CD4-positive, alpha-beta T cell treated with Interleukin-10 for 1 hour (primary cell): ENCODE measurements around the gene ERC1.

ENCODE experiments used
- DNase-seq: peaks from one replicate; pipeline ENCODE4 v3.0.0-alpha.2; 2020

ERC1 gene

DNA sequence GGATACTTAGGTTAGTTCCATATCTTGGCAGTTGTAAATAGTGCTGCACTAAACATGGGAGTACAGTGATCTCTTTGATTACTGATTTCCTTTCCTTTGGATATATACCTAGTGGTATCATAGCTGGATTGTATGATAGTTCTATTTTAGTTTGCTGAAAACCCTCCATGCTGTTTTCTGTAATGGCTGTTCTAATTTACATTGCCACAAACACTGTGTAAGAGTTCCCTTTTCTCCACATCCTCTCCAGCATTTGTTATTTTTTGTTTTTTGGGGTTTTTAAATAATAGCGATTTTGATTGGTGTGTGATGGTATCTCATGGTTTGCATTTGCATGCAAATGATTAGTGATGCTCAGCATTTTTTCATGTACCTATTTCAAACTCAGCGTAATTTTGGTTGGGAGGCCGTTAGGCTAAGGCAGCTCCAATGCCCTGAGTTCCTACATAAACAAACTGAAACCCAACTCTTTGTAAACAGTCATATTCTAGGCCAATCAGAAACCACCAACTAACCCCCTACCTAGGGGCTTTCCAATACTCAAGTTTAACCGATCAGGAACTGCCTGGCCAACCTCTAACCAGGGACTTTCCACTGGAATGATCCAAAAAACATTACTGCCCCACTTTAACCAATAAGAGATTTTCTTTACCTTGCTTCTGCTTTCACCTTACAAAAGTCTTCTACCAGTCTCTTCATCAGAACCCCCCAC, 431.7 kb downstream of the ERC1 start:
- peak; percentile 0 for DNase-seq

DNA sequence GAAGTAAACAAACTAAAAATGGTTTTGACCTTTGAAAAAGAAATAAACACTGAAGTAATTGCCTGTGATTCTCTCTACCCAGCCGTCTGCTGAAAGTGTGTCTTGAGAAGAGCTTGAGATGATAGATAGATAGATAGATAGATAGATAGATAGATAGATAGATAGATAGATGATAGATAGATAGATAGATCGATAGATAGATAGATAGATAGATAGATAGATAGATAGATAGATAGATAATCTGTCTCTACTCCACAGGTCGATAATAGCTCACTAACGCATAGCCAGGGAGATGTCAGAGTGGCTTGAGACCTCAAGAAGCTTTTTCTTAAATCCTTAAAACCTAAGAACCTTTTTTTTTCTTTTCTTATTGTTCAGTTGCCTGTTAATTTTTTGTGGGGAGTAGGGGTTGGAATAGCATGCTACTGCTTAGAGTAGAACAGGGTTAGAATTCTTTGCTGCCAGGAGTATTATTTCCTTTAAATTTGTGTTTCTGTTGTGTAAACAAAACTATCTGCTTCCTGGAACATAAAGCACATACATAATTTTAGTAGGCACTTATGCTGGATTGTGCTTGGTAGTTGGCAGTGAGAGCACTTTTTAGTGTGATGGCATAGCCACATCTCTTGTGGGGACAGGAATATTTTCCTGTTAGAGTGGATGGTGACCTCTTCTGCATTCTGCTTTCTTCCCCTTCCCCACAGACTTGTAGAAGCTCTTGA, 433.8 kb downstream of the ERC1 start:
- DNase-seq: no peak

DNA sequence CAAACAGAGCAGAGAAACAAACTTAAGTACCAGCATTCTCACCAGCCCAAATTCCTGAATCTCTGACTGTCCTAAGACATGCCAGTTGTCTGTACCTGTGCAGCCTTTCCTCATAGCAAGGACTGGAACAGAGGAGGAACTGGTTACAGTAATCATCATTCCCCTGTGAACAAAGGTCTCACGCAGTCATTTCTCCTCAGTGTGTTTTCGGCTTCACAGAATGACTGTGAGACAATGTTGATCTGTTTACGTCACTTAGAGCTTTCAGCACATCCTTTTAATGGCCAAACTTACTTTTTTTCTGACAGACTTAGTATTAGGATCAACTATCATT, 434.3 kb downstream of the ERC1 start:
- no peak for DNase-seq

DNA sequence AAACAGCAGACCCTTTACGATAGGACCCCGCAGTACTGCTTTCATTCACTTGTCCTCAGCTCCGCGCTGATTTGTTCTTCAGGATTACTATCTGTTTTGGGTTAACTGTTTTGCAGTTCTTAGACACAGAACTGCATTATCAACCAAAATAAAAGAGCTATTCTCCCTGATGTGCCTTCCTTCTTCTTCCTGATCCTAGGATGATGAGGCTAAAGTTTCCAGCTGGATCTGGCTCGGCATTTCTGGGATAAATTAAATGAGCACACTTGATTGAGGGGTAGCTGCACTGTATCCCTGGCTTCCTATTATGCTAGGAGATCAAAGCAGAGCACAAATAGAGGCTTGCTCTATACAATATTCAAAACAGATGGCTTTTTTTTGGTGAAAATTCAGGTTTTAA, 437.6 kb downstream of the ERC1 start:
- DNase-seq: no peak

DNA sequence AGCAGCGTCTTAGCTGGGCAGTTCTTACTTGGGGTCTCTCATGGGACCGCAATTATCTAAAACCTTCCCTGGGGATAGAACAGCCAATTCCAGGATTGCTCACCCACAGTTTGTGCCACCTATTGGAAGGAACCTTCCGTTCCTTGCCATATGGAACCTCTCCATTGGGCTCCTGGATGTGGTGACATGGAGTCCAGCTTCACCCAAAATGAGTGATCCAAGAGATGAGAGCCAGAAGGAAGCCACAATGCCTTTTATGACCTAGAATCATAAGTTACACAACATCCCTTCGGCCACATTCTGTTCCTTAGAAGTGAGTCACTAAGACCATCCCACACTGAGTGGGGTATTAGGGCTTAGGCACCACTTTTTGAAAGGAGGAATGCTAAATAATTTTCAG, 439.0 kb downstream of the ERC1 start:
- no peak for DNase-seq

DNA sequence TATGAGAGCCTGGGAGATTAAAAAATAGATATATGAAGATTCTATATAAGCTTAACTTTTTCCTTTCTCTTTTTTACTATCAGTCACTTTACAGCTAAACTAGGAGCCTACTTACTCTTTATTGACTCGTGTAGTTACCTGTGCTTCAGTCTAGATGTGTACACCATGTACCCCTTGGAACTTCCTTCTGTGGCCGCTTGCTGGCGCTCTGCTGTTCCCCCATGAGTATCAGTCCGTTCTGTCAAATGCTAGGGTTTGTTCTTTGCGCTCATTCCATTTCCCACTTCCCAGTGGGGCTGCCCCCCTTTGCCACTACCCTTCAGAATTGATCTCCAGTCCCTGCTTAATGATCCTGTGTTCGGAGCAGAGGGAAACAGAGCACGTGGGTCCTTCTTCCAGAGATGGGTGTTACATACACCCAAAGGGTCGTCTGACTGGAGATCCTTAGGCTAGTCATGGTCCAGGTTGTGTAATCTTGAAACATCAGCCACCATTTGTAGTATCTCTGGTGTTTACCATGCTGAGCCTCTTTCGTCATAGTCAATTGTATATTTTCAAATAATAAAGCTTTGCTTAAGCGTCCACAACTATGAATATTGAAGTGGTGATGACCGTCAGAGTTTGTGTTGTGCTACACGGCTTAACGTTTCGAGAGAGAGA, 443.4 kb downstream of the ERC1 start:
- no peak for DNase-seq

DNA sequence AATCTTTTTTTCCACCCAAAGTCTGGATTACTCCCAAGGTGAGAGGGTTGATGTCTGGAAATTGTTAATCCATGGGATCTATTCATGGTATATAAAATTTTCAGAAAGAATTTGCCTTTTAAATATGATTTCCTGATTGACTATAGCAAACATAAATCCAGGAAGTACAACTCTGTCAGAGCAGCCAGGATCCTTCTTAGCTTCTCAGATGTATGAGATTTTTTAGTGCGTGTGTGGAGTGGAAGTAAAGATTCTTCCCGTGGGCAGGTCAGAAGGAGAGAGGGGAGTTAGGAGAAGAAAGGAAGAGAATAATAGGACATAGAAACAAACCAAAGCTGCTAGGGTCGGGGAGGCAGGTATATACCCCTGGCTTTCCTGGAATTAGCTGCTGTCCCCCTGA, 444.0 kb downstream of the ERC1 start:
- DNase-seq: no peak

DNA sequence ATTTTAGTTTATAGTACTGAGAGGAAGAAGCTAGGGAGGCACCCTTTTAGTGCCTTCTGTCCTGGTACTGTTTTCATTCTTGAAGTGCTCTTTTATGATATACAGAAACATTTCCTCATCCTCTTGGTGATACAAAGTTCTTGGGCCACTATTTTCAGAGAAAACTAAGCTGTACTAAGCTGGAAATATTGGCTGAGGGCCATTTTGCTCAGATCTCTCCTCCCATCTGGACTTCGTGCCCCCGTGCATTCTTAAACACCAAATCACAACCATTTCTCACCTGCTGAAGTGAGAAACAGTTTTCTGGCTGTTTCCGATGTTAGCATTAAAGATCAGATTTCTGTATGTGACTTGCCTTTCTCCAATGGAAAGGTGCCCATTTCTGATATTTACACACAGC, 444.4 kb downstream of the ERC1 start:
- no peak for DNase-seq

DNA sequence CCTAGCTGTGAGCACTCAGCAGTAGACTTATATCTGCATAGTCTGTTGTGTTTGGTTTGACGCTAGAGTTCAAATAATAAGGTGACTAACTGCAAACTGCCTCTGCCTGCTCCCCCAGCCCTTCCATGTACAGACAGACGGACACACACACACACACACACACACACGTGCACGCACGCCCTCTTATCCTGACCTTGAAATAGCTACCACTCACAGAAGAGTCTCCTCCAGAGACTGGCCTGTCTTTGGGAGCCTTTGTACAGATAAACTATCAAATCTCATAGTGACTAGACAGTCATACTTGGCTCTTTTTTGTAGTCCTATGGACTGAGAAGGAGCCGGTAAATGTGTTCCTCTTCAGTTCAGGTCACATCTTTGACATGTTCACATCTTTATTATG, 445.0 kb downstream of the ERC1 start:
- DNase-seq: no peak

DNA sequence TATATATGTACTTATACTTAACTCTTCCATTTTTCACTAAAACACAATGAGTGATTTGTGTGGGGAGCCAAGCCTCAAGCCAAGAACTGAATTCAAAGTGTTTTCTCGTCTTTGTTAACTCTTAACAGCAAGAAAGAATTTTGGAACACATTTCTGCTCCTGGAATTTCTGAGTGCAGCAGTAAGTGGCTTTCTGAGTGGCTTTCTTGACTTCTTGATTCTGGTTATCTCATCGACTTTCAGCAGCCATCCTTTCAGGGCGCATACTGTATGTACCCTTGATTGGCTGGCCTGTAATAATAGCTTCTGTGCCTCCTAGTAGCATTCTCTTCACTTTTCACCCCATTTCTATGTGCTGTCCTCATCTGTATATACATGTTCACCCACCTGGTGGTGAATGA, 446.0 kb downstream of the ERC1 start:
- no peak for DNase-seq

DNA sequence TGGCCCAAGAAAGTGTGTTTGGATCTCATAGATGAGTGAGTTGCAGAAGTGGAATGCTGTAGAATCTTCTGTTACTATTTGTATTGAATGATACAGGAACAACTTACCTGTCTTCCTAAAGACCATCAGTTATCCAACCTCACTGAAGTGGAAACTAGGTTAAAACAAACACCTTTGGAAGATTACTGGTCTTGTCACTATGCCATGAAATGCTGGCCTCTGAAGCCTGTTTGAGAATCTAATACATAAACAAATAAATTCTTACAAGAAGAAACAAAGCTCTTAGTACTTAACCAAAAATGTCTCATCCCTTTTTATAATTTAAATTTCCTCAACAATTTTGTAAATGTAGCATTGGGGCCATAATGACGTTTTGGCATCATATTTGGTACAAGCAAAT, 448.2 kb downstream of the ERC1 start:
- no peak for DNase-seq

DNA sequence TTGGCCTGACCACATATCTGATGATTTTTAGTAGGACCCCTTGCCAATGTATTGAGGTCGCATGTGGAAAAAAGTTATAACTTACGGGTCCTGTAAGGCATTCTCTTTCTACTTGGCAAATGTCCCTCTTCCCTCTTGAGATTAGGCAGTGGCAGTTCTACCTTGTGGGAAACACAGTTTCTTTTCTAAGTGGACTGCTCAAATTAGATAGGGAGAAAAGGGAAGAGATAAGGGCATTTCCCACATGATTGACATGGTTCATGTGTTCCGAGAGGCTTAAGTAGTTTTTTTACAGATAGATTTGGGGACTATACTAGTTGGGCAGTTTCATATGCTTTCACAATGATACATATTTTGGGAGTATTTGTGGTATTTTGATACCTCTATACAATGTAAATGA, 448.7 kb downstream of the ERC1 start:
- no peak for DNase-seq

DNA sequence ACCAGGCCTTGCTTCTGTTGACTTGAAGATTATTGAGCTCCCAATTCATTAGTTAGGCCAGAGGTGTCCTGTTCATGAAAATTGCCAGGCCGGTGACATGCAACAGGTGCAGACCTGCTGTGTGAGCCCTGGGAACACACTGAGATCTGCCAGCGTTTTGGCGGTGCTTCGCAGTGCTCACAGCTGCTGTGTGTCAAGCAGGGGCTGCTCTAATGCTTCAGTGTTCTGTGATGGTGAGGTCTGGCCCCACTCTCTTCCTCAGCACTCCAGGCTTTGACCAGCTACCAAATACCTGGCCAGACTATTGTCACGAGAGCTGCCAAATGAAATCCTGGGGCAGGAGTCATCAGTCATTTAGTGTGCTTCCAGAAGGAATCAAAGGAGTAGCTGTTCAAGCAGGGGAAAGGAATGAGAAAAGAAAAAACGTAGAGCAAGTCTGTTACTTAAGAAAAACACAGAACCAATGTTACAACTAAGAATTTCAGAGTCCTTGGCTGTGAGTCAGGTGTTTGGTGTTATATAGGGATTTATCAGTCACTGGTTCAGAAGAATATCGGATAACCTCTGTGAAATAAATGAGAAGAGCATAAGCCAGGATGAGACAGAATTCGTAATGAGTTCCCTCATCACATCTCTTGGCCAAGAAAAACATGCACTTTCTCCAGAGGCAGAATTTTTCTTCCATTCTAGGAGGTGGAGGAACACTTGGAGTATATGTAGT, 452.6 kb downstream of the ERC1 start:
- no peak for DNase-seq

DNA sequence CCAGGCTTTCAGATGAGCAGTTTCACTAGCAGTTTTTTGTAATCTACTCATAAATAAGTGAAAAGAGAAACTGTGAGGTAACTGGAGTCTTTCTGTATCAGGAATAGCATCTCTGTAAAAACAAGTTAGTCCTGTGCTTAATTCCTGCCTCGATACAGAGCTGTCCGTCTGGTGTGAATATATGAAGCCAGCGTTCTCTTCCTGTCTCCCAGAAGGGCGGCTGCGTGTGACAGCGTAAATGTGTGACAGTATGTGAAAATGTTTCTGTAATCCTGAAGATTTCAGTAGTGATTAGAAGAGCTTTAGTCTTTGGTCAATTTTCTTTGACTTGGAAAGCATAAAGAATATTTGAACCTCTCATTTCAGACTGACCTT, 453.1 kb downstream of the ERC1 start:
- DNase-seq: no peak

DNA sequence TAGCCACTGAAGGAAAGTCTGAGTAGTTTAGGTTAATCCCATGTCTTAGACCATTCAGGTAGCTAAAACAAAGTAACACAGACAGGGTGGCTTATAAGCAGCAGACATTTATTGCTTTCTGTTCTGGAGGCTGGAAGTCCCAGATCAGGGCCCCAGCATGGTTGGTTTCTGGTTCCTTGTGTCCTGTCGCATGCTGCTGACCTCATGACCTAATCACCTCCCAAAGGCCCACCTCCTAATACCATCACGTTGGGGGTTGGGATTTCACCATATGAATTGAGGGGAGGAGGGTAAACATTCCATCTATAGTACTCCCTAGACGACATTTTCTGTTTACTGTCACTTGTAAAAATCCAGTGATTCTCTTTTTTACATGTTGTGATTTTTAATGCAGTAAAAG, 454.8 kb downstream of the ERC1 start:
- no peak for DNase-seq

DNA sequence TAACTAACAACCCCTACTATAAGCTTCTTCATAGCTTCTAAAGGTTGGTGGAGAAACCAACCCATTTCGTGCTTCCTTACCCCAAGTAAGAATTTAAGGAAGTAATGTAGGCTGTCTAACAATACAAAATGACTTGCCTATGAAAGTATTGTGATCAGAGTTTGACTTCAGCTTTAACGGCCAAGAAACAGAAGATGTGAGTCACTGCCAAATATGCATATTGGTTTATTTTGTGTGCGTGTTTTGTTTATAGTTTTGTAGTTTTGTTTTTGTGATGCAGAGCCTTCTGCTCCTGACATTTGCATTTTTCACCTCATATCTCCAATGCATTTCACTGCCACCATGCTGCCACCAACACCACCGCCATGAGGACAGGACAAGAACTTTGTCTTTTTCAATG, 457.3 kb downstream of the ERC1 start:
- no peak for DNase-seq

DNA sequence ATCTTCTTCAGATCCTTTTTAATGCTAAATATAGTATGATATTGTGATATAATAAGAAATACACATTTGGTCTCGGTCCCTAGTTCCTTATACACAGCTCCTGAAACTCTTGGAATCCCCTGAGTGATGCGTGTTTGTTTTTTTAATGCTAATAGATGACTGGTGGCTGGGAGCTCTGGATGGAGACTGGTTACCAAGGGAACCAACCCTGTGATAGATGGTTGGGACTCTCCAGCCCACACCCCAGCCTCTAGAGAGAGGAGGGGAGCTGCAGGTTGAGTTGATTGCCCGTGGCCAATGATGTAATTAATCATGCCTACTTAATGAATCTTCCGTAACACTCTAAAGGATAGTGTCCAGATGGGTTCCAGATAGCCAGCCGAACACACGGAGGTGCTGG, 462.8 kb downstream of the ERC1 start:
- DNase-seq: no peak

DNA sequence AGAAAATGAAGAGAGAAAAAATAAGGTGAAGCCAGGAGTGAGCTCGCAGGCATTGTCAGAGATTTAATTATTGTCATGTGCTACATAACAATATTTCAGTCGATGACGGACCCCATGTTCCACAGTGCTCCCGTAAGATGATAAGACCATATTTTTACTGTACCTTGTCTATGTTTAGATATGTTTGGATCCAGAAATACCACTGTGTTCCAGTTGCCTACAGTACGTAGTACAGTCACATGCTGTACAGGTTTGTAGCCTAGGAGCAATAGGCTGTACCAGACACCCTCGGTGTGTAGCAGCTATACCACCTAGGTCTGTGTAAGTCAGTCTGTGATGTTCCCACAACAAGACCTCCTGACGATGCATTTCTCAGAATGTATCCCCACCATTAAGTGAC, 465.9 kb downstream of the ERC1 start:
- no peak for DNase-seq

DNA sequence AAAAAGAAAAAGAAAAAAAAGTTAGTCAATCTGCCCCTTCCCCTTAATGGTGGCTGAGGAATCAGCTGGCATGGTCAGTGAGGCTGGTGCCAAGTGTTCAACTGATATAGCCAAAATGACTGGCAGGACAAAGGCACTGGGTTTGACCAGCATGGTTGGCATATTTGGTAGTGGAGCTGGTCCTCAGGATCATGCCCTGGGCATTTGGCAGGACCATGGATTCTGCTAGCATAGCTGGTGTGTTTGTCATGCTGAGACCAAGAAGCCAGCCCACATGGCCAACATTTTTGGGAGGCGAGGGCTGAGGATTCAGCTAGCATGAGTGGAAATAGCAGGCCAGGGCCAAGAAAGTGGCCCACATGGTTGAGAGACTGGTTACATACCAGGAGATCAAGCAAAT, 466.9 kb downstream of the ERC1 start:
- no peak for DNase-seq

DNA sequence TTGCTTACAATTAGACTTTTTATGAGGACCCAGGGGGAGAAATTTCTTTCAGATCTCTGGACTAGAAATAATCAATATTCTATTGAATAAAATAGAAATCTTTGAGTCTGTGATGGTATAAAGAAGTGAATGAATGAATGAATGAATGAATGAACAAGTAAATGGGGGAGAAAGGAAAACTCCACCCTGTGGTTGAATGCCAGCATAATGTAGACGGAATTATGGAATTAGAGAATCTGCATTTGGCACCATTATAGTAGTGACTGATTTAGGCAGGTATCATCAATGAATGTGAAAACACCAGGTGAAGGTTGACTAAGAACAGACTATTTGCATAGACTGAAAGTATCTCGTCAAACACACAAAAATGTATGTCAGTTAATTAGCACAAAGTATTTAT, 468.3 kb downstream of the ERC1 start:
- DNase-seq: no peak

DNA sequence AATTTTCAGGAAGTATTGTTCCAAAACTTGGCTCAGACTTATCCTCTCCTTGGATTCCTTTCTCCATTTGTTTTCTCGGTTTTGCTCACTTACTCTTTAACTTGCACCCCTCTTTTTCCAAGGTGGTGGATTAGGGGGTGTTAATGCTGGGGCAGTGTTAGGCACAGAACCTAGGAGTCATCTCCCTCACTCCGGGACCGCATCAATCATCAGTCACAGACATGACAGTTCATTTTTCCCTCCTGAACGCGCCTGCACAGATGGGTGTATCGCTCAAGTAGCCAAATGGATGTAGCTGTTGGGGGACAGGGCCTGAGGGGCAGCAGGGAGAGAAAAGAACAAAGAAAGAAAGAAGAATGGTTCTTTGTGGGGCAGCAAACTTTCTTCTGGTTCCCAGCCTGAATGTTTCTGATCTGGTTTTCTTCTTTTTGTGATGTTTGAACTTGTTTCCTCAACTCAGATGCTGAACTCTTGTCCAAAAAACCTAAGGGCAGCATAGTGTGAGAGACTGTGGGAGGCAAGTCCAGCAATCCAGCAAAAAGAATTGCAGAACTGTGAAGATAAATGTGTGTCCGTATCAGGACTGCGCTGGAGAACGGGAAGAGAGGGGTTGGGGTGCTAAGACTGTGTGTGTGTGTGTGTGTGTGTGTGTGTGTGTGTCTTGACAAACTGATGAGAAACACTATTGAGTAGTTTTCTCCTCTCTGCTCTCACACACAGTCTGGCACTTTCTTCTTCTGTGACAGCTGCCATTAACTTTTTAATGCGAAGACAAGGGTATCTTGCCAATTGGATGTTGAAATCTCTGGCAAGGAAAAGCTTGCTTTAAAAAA, 472.3 kb downstream of the ERC1 start:
- no peak for DNase-seq

DNA sequence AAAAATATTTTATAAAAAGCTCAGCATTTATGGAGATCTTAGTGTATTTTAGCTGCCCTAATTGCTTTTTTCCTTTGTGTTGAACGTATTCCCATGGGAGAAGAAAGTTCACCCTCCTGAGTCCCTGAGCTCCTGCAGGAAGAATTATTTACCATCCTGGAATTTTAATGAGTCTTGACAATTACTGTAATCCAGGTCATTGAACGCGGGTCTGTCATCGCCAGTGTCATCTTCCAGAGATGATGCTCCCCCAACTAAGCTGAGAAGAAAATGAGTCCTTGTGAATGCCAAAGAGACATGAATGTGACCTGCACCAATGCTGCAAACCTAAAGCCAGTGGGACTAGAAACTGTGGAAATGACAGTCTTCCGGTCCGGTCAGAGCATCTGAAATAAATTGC, 473.9 kb downstream of the ERC1 start:
- DNase-seq: no peak

DNA sequence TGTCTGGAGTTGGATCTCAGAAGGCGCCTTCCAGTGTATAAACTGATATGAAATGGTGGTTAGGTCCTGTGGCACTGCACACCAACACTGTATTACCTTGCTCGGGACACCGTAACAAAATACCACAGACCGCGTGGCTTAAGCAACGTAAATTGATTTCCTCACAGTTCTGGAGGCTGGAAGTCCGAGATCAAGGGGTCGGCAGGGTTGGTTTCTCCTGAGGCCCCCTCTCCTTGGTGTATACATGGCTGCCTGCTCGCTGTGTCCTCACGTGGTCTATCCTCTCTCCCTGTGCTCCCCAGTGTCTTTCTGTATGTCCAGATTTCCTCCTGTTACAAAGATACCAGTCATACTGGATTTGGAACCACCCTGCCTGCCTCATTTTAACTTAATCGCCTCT, 475.0 kb downstream of the ERC1 start:
- DNase-seq: no peak
